ENCODE data around the gene CD58.
A peak's percentile ranks its signal among the peaks of the same experiment; 100 is the strongest.

The CD58 gene

DNA sequence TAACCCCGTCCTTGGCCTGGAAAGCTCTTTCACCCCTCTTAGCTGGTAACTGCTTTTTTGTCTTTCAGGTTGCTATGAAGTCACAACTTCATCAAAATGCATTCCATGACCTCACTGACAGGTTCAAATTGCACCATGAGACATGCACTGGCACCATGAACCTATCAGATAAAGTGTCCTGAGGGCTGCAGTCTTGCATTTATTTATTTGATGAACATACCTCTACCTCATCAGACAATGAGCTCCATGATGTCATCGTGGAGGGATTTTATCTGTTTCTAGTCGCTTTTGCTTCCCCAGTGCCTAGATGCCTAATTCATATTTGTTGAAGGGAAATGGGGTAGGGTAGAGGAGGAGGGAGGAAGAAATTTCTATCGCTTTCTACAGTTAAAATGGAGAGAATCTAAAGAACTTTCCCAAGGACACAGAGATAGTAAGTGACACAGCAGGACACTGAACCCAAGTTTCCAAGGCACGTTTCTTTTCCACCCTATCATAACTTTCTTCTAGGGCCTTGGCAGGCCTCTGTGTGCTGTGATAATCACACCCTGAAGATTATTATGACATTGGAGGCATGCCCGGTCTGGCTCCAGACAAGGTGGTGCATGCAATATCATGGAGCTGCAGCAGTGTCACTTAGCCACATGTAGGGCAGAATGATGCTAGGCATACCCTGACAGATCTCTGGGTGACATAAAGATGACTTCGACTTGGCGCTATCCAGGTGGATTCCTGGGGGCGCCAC, 69.5 kb downstream of the CD58 start:
- Histone ChIP-seq H3K36me3 (replicated peaks) (no peaks in the 10 kb centered on the region), H3K27me3 (ENCODE audit: low read depth) (no peaks in the 10 kb centered on the region), H3K9me3 (no peaks in the 10 kb centered on the region), H3K4me1 (0 out of 2 replicates have a peak, but pooled peaks cover 2% of the 10 kb centered on the region), H3K4me3 (no peak overlapping the region)
- no peak for DNase-seq (ENCODE audit: low spot score in 2 of 2)
- in situ Hi-C loops (cut with MboI; ENCODE audit: low sequenced_read_pairs), result no loop called here

DNA sequence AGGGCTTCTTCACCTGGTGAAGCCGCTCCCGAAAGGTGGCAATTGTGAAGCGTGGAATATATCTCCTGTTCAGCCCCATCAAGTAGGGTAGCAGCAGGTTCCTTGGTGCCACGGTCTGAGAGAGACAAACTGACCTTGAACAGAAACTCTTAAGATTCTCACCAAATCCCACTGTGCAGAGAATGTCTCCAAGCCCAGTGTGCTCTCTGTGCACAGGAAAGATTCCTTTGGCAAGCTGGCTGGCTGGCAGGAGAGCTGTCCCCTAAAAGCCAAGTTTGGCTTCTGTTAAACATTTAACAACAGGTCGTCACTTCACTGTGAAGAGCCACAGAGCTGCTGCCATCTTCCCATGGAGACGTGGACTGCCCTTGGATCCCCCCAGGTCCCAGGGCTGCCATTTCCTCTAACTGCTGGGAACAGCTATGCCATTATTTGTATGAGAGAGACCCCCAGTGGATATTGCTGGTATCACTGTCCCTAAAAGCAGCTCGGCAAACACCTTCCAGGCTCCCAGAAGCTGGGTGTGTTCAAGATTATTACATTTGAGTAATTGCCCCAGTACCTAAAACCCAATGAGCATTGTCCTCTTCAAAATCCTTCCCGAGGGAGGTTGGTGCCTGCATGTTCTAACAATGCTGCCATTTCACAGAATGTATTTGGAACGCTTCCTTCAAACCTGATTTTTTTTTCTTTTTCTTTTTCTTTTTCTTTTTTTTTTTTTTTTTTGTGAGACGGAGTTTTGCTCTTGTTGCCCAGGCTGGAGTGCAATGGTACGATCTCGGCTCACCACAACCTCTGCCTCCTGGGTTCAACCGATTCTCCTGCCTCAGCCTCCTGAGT, 71.8 kb downstream of the CD58 start:
- in situ Hi-C loops (cut with MboI; ENCODE audit: low sequenced_read_pairs), result loop anchor here (25.0 kb wide), 2 partner anchors 687 to 887 kb away; no protein-coding TSS in a partner anchor
- DNase-seq (ENCODE audit: low spot score in 2 of 2), result peak; percentile 69 to 85

DNA sequence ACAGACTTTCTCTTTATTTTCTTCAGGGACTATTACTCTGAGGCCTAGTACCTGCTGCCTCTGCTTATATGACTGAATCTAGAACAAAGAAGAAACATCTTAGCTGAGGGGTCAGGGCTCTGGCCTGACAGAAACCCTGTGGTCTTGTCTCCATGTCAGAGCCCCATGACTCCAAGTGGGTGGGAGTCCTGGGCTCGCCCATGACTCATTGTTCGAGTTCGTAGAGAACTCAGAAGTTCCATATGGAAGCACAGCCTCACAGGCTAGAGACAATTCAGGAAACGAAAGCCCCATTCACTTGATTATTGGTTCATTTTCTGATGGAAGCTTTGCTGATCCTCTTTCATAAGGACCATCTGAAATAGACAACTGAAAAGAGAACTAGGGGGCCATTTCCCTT, 73.2 kb downstream of the CD58 start:
- DNase-seq (ENCODE audit: low spot score in 2 of 2), result no peak
- H3K9me3 ChIP-seq, result no peaks in the 10 kb centered on the region
- no peak overlapping the region for H3K4me3 ChIP-seq
- H3K36me3 ChIP-seq (replicated peaks), result no peaks in the 10 kb centered on the region
- in situ Hi-C loops (cut with MboI; ENCODE audit: low sequenced_read_pairs), result loop anchor here (25.0 kb wide), 2 partner anchors 685 to 885 kb away; no protein-coding TSS in a partner anchor
- H3K27me3 ChIP-seq (ENCODE audit: low read depth), result no peaks in the 10 kb centered on the region
- peaks cover 13% of the 10 kb centered on the region for H3K4me1 ChIP-seq

More for the DNA sequence above, 71.8 kb downstream of the CD58 start:
- Histone ChIP-seq H3K36me3 (replicated peaks) (no peaks in the 10 kb centered on the region), H3K27me3 (ENCODE audit: low read depth) (no peaks in the 10 kb centered on the region), H3K4me1 (peaks cover 10% of the 10 kb centered on the region), H3K4me3 (no peak overlapping the region), H3K9me3 (no peaks in the 10 kb centered on the region)

DNA sequence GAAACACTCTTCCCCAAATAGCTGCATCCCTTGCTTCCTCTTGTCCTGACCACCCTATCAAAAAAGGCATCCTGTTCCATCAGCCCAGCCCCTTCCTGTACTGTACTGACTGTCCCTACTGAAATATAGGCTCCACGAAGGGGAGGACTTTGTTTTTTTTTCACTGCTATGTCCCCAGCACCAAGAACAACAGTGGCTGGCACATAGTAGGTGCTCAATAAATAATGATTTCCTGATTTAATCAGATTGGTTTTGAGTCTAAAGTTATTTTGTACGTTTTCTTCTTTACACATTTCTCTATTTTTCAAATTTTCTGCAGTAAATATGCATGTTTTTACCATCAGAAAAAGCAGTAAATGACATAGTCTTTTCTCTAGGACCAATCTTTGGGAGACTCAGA, 73.9 kb downstream of the CD58 start:
- no peak for DNase-seq (ENCODE audit: low spot score in 2 of 2)
- peaks cover 13% of the 10 kb centered on the region for H3K4me1 ChIP-seq
- H3K27me3 ChIP-seq (ENCODE audit: low read depth), result no peaks in the 10 kb centered on the region
- H3K4me3 ChIP-seq, result no peak overlapping the region
- no peaks in the 10 kb centered on the region for H3K36me3 ChIP-seq (replicated peaks)
- in situ Hi-C loops (cut with MboI; ENCODE audit: low sequenced_read_pairs), result loop anchor here (25.0 kb wide), 2 partner anchors 685 to 885 kb away; no protein-coding TSS in a partner anchor
- no peaks in the 10 kb centered on the region for H3K9me3 ChIP-seq

DNA sequence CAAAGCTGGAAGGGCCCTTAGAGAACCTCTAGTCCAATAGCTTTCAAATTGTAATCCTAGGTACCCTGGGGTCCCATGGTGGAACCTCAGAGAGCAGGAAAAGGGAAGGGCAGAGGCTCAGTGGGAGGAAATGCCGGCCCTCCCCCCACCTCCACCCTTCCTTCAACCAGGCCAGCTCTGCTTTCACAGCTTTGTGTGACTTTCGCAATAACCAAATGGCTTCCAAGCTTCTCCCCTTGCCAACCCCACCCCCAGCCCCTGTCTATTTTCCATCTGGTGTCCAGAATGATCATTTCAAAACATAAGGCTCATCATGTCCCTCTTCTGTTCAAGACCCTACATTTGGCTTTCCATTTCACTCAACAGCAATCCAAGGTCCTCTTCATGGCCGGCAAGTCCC, 74.4 kb downstream of the CD58 start:
- no peak for DNase-seq (ENCODE audit: low spot score in 2 of 2)
- Histone ChIP-seq H3K36me3 (replicated peaks) (no peaks in the 10 kb centered on the region), H3K4me3 (no peak overlapping the region), H3K4me1 (peaks cover 13% of the 10 kb centered on the region), H3K9me3 (no peaks in the 10 kb centered on the region), H3K27me3 (ENCODE audit: low read depth) (no peaks in the 10 kb centered on the region)
- in situ Hi-C loops (cut with MboI; ENCODE audit: low sequenced_read_pairs), result loop anchor here (25.0 kb wide), 2 partner anchors 684 to 884 kb away; no protein-coding TSS in a partner anchor

DNA sequence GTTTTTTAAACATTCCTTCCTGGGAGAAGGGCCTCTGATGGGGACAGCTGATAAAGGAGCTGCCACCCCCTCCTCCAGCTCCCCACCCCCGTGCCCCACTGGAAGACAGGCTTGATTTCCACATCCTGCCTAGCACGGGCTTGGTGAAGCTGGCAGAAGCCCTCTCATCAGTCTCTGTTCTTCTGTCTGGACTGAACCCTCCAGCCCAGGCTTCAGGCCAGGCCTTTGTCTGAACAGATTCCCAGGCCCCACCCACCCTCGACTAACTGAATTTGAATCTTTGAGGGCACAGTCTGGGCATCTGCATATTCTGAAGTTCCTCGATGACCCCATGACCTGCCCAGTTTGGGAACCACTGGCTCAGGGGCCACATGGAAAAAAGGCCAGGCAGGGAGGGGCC, 75.3 kb downstream of the CD58 start:
- Histone ChIP-seq H3K4me1 (peaks cover 13% of the 10 kb centered on the region), H3K4me3 (no peak overlapping the region), H3K27me3 (ENCODE audit: low read depth) (no peaks in the 10 kb centered on the region), H3K36me3 (replicated peaks) (no peaks in the 10 kb centered on the region), H3K9me3 (no peaks in the 10 kb centered on the region)
- in situ Hi-C loops (cut with MboI; ENCODE audit: low sequenced_read_pairs), result loop anchor here (25.0 kb wide), 2 partner anchors 683 to 883 kb away; no protein-coding TSS in a partner anchor
- DNase-seq (ENCODE audit: low spot score in 2 of 2), result no peak

DNA sequence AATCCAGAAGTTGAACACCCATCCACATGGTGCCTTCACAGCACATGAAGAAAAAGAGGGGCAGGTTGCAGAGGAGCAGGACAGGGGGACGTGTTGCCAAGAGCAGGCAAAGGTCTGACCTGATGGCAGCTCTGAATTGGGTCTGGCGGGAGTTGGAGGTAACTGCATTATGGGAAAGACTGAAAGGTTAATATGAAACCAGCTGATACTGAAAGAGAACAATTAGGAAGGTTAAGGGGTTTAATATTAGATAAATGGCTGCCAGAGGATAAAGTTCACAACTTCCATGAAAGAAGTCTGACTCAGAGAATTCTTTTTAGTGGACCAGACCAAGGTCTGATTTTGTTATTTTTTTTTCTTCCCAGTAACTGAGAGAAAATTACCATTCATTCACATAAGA, 76.1 kb downstream of the CD58 start:
- no peaks in the 10 kb centered on the region for H3K9me3 ChIP-seq
- no peaks in the 10 kb centered on the region for H3K36me3 ChIP-seq (replicated peaks)
- H3K4me3 ChIP-seq, result no peak overlapping the region
- DNase-seq (ENCODE audit: low spot score in 2 of 2), result no peak
- H3K27me3 ChIP-seq (ENCODE audit: low read depth), result no peaks in the 10 kb centered on the region
- H3K4me1 ChIP-seq, result peaks cover 19% of the 10 kb centered on the region
- in situ Hi-C loops (cut with MboI; ENCODE audit: low sequenced_read_pairs), result loop anchor here (25.0 kb wide), 2 partner anchors 682 to 882 kb away; no protein-coding TSS in a partner anchor

DNA sequence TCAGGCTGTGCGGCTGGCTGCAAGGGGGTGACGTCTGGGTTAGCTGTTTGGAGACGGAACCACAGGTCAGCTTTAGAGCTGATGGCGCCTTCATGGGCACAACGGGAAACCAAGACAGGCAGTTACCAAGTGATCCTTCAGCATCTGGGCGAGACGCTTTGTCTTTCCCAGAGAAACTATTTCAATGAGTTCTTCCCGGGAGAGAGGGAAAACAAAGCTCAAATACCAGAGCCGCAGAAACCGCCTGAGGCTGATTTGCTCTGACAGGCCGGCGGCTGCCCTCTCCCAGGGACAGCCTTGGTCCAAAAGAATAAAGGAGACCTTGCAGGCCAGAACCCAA, 76.5 kb downstream of the CD58 start:
- H3K36me3 ChIP-seq (replicated peaks), result no peaks in the 10 kb centered on the region
- peaks cover 23% of the 10 kb centered on the region for H3K4me1 ChIP-seq
- DNase-seq (ENCODE audit: low spot score in 2 of 2), result peak; percentile 71 to 80
- no peaks in the 10 kb centered on the region for H3K27me3 ChIP-seq (ENCODE audit: low read depth)
- no peaks in the 10 kb centered on the region for H3K9me3 ChIP-seq
- H3K4me3 ChIP-seq, result no peak overlapping the region
- in situ Hi-C loops (cut with MboI; ENCODE audit: low sequenced_read_pairs), result loop anchor here (25.0 kb wide), 2 partner anchors 682 to 882 kb away; no protein-coding TSS in a partner anchor

DNA sequence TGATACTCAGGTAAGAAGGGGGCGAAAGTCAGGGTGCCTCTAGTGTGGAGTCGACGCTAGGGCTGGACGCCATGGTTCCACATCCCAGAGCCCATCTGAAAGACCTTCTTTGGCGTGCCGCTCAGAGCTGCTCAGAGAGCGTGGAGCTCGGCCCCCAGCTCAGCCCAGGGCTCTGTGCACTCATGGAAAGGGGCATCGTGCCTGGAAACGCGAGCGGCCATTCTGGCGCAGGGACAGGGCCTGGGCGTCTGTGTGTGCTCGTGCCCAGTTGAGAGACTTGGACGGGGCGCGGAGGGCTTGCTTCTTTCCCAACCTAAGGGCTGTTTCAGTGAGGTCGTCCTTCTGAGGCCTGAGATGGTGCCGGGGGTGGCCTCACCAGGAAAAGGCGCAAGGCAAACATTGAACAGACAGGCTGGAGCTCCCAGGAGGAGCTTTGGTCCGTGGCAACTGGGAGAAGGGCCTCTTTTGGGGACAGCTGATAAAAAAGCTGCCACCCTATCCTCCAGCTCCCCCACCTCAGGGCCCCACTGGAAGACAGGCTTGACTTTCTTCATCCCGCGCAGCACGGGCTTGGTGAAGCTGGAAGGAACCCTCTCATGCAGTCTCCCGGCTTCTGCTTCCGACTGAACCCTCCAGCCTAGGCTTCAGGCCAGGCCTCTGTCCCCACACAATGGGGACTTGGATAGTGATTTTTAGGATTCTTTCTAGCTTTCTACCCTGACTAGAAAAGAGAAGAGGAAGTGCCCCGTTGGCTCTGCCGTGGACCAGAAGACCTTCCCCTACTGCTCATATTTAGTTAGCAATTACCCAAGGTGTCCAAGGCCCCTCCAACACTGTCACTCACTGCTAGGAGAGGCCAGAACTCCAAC, 77.1 kb downstream of the CD58 start:
- DNase-seq (ENCODE audit: low spot score in 2 of 2), result no peak
- Histone ChIP-seq H3K27me3 (ENCODE audit: low read depth) (no peaks in the 10 kb centered on the region), H3K36me3 (replicated peaks) (no peaks in the 10 kb centered on the region), H3K4me3 (no peak overlapping the region), H3K4me1 (peaks cover 25% of the 10 kb centered on the region), H3K9me3 (no peaks in the 10 kb centered on the region)
- in situ Hi-C loops (cut with MboI; ENCODE audit: low sequenced_read_pairs), result loop anchor here (25.0 kb wide), 2 partner anchors 681 to 881 kb away; no protein-coding TSS in a partner anchor

DNA sequence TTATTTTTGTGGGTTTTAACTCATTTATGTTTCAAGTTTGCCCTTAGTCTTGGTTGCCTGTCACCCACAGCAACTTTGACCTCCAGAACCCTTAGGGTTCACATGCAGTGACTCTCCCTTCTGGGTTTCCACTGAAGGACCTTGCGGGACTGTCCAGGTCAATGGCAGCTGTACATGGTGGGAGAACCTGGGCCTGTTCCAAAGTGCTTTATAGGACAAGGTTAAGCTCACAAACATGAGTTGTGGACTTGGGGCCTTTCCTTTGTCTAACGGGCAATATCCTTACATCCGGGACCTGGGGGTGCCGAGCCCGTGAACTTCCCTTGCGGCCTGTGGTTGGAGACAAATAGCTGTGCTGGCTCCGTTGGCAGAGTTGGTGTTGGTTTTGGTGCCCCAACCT, 77.8 kb downstream of the CD58 start:
- no peaks in the 10 kb centered on the region for H3K36me3 ChIP-seq (replicated peaks)
- in situ Hi-C loops (cut with MboI; ENCODE audit: low sequenced_read_pairs), result loop anchor here (25.0 kb wide), 2 partner anchors 681 to 881 kb away; no protein-coding TSS in a partner anchor
- H3K9me3 ChIP-seq, result no peaks in the 10 kb centered on the region
- peaks cover 30% of the 10 kb centered on the region for H3K4me1 ChIP-seq
- DNase-seq (ENCODE audit: low spot score in 2 of 2), result no peak
- H3K4me3 ChIP-seq, result no peak overlapping the region
- no peaks in the 10 kb centered on the region for H3K27me3 ChIP-seq (ENCODE audit: low read depth)

DNA sequence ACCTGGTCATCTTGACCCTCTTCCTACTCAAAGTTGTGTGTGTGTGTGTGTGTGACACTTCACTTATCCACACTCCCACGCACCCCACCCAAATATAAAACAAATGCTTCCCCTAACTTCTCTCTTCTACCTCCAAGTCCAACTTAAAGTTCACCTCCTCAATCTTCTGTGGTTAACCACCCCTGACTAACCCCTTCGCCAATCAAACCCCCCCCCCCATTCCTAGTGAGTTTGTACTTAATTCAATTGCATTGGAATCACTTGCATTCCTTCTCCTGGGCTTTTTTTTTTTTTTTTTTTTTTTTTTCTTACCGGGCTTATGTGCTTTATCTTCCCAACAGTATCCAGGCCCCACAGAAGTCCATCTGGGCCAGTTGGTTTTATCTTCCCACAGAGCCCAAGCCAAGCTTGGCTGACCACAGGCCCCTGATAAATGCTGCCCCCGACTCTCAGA, 78.4 kb downstream of the CD58 start:
- H3K4me1 ChIP-seq, result peaks cover 30% of the 10 kb centered on the region
- DNase-seq (ENCODE audit: low spot score in 2 of 2), result no peak
- H3K9me3 ChIP-seq, result no peaks in the 10 kb centered on the region; the same call in 1 of the 2 replicates
- in situ Hi-C loops (cut with MboI; ENCODE audit: low sequenced_read_pairs), result loop anchor here (25.0 kb wide), 2 partner anchors 680 to 880 kb away; no protein-coding TSS in a partner anchor
- no peak overlapping the region for H3K4me3 ChIP-seq
- no peaks in the 10 kb centered on the region for H3K27me3 ChIP-seq (ENCODE audit: low read depth)
- H3K36me3 ChIP-seq (replicated peaks), result no peaks in the 10 kb centered on the region

DNA sequence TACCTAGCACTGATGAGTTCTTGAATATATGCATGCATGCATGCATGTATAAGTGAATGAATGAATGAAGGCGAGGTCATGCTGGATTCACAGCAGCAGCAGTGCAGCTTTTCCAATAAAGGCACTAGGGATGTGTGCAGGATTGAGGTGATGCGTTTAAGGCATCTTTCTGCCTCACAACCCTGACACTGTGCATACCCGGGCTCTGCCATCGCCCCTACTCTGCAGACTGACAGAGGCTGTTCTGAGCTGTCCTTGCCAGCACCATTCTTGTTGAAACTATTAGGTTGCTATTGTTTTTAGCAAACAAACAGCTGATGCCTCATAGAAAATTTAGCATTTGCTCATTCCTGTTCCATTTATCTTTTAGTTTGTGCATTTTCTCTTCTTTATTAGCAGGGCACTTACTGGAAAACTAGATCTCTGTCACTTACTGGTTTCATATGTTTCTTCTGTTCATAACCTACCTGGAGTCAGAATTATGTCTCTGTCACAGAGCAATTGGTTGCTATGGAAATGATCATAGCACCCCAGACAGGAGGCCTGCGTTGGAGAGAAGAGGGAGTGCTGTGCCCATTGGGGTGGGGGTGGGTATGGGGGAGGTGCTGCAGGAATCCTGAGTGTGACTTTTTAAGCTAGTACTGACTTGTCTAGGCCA, 79.0 kb downstream of the CD58 start:
- no peak for DNase-seq (ENCODE audit: low spot score in 2 of 2)
- H3K4me1 ChIP-seq, result peaks cover 30% of the 10 kb centered on the region
- H3K9me3 ChIP-seq, result no peaks in the 10 kb centered on the region; the same call in 1 of the 2 replicates
- in situ Hi-C loops (cut with MboI; ENCODE audit: low sequenced_read_pairs), result loop anchor here (25.0 kb wide), 2 partner anchors 680 to 880 kb away; no protein-coding TSS in a partner anchor
- no peaks in the 10 kb centered on the region for H3K27me3 ChIP-seq (ENCODE audit: low read depth)
- no peak overlapping the region for H3K4me3 ChIP-seq
- no peaks in the 10 kb centered on the region for H3K36me3 ChIP-seq (replicated peaks)

All from HAP-1 (cell line).